GM12878 (cell line): ENCODE results near the gene LAMB4. TPM values are rescaled to one million over a fixed set of nuclear protein-coding genes. Genes with fewer than 3 reads are reported as not detected.

Experiments used
- ATAC-seq: fragments of 200-7000 bp; cut with Tn5 transposase; 3 replicates; pipeline ENCODE4 v1.9.1; 2020; ENCODE audit warnings: mild to moderate bottlenecking, moderate library complexity
- BruUV-seq: library from RNA; stranded (reverse); fragments of 400-500 nt; replicated peaks from 2 replicates; lab custom pipeline; 2021; lab: Mats Ljungman, UMichigan
- CTCF ChIA-PET: fragments of 300-600 bp; sonication (Branson Sonifier 250); formaldehyde crosslinking; extraction: SDS; loops from one replicate; lab custom pipeline; 2021; ENCODE audit warnings: inconsistent platforms; lab: Yijun Ruan, JAX
- POLR2A ChIA-PET: fragments of 350-600 bp; formaldehyde crosslinking; extraction: SDS; loops from one replicate; lab custom pipeline; 2021; ENCODE audit warnings: inconsistent platforms; lab: Charles Lee
- RAD21 ChIA-PET: fragments of 300-600 bp; sonication (Branson Sonifier 250); formaldehyde crosslinking; loops from one replicate; lab custom pipeline; 2023; ENCODE audit warnings: antibody characterized with exemption; ENCODE audit not compliant: unreplicated experiment; lab: Charles Lee
- SMC1A ChIA-PET: fragments of 300-600 bp; sonication (Branson Sonifier 250); formaldehyde crosslinking; loops from one replicate; lab custom pipeline; 2023; ENCODE audit not compliant: unreplicated experiment, uncharacterized antibody; lab: Charles Lee
- DNase-seq: peaks from one replicate; pipeline ENCODE4 v3.0.0-alpha.2; 2011; ENCODE audit warnings: low read depth, low spot score
- FAIRE-seq: peaks from 3 replicates; lab custom pipeline; 2011; peaks lifted over from hg19 to GRCh38; lab: Jason Lieb, UNC
- H2AFZ ChIP-seq: 2 replicates; pipeline ENCODE4 v1.6.0; 2011; ENCODE audit warnings: low read depth, low read length, control low read depth; ENCODE audit not compliant: control insufficient read depth
- H3K27ac ChIP-seq: 2 replicates; pipeline ENCODE4 v1.5.1; 2011; ENCODE audit warnings: control low read depth; ENCODE audit not compliant: control insufficient read depth, insufficient read depth
- H3K27me3 ChIP-seq, 2 experiments: replicated peaks in 1 of 2; 2 replicates each; pipeline versions ENCODE4 v1.6.0 to v1.6.1; 2011; ENCODE audit warnings: low read length in 1 of 2; ENCODE audit not compliant: control insufficient read depth in 2 of 2, insufficient read depth in 2 of 2
- H3K36me3 ChIP-seq, 2 experiments: 2 replicates each; pipeline ENCODE4 v1.5.1; 2011; ENCODE audit warnings: low read length in 1 of 2; ENCODE audit not compliant: control insufficient read depth in 2 of 2, insufficient read depth in 2 of 2
- H3K4me1 ChIP-seq: 2 replicates; pipeline ENCODE4 v1.6.1; 2011; ENCODE audit warnings: mild to moderate bottlenecking, low read length, moderate library complexity, mixed read lengths; ENCODE audit not compliant: control insufficient read depth, insufficient read depth
- H3K4me2 ChIP-seq: 2 replicates; pipeline ENCODE4 v1.6.0; 2011; ENCODE audit warnings: control low read depth; ENCODE audit not compliant: control insufficient read depth, insufficient read depth
- H3K4me3 ChIP-seq: fragments of 200-600 bp; sonication (generic); 2 replicates; pipeline ENCODE4 v1.5.1; 2016
- H3K79me2 ChIP-seq: 2 replicates; pipeline ENCODE4 v1.6.0; 2011; ENCODE audit warnings: low read length; ENCODE audit not compliant: control insufficient read depth, insufficient read depth
- H3K9ac ChIP-seq: 2 replicates; pipeline ENCODE4 v1.8.0; 2011; ENCODE audit warnings: low read length, control low read depth, mixed read lengths; ENCODE audit not compliant: control insufficient read depth, insufficient read depth
- H3K9me3 ChIP-seq: replicated peaks from 3 replicates; pipeline ENCODE4 v1.5.1; 2011; ENCODE audit warnings: mild to moderate bottlenecking, low read length; ENCODE audit not compliant: control insufficient read depth, insufficient read depth
- H4K20me1 ChIP-seq: 2 replicates; pipeline ENCODE4 v1.6.0; 2011; ENCODE audit not compliant: control insufficient read depth, insufficient read depth
- BRCA1 ChIP-seq: IDR thresholded peaks from 2 replicates; pipeline ENCODE4 v1.6.1; 2011; ENCODE audit warnings: low read depth, low read length, improper control_type of control experiment
- CHD2 ChIP-seq: IDR thresholded peaks from 2 replicates; pipeline ENCODE4 v1.6.1; 2011; ENCODE audit warnings: low read depth, low read length, improper control_type of control experiment, borderline replicate concordance
- DPF2 ChIP-seq: fragments of 450-650 bp; IDR thresholded peaks from 2 replicates; pipeline ENCODE4 v1.6.1; 2017; ENCODE audit warnings: mild to moderate bottlenecking
- GABPA ChIP-seq: IDR thresholded peaks from 2 replicates; pipeline ENCODE4 v1.6.1; 2014; ENCODE audit warnings: antibody characterized with exemption, low read depth, mild to moderate bottlenecking, inconsistent platforms
- HCFC1 ChIP-seq: fragments of 150-350 bp; IDR thresholded peaks from 2 replicates; pipeline ENCODE4 v1.6.1; 2014; ENCODE audit warnings: low read length
- IRF4 ChIP-seq: IDR thresholded peaks from 2 replicates; pipeline ENCODE4 v1.6.1; 2011; ENCODE audit warnings: low read depth, low read length
- NFYB ChIP-seq: IDR thresholded peaks from 2 replicates; pipeline ENCODE4 v1.6.1; 2011; ENCODE audit warnings: low read depth, mild to moderate bottlenecking, low read length, improper control_type of control experiment, moderate library complexity; ENCODE audit not compliant: insufficient read depth
- NRF1 ChIP-seq: conservative IDR thresholded peaks from 2 replicates; pipeline ENCODE4 v1.6.1; 2011; ENCODE audit warnings: mild to moderate bottlenecking, low read depth, low read length, improper control_type of control experiment
- PAX5 ChIP-seq: IDR thresholded peaks from 2 replicates; pipeline ENCODE4 v1.6.1; 2011; ENCODE audit warnings: low read depth, low read length, borderline replicate concordance
- SPI1 ChIP-seq: IDR thresholded peaks from 2 replicates; pipeline ENCODE4 v1.6.1; 2011; ENCODE audit warnings: low read depth, mild to moderate bottlenecking, low read length, moderate library complexity, borderline replicate concordance; ENCODE audit not compliant: insufficient read depth
- SUZ12 ChIP-seq: fragments of 200-600 bp; sonication (generic); IDR thresholded peaks from one replicate; pipeline ENCODE4 v1.6.1; 2018; ENCODE audit warnings: antibody characterized with exemption, mild to moderate bottlenecking; ENCODE audit not compliant: unreplicated experiment
- TCF3 ChIP-seq: IDR thresholded peaks from 2 replicates; pipeline ENCODE4 v1.6.1; 2012; ENCODE audit warnings: low read depth, mild to moderate bottlenecking, low read length, borderline replicate concordance; ENCODE audit not compliant: insufficient read depth
- ZNF217 ChIP-seq: fragments of 450-650 bp; IDR thresholded peaks from 2 replicates; pipeline ENCODE4 v1.6.1; 2017; ENCODE audit warnings: antibody characterized with exemption, mild to moderate bottlenecking
- WGBS: methylation state at CpG from one replicate; pipeline ENCODE4 v1.1.6; 2016; ENCODE audit warnings: low lambda C conversion rate; ENCODE audit not compliant: insufficient replicate concordance, insufficient coverage; ENCODE audit errors: missing lambda C conversion rate; 5-methylcytosine and 5-hydroxymethylcytosine counted together
- in situ Hi-C: fragments of 300-500 bp; cut with MboI; formaldehyde crosslinking; loops from 9 replicates; pipeline ENCODE4 v1.14.3; 2018; ENCODE audit warnings: mixed read lengths
- intact Hi-C: fragments of 100-400 bp; cut with micrococcal nuclease; formaldehyde crosslinking; loops from one replicate; pipeline ENCODE4 v1.14.2; 2022; ENCODE audit not compliant: unreplicated experiment
- polyA plus RNA-seq, 11 experiments: library from polyadenylated mRNA; depleted of rRNA in 4 of 11; unstranded in 6 of 11; stranded (reverse) in 5 of 11; fragments of >200 nt; fragmentation: Nextera tagmentation in 4 of 11; fragmentation: Illumina TruSeq in 1 of 11; extraction: Ambion mirVana in 4 of 11; extraction: Trizol in 1 of 11; gene quantifications; 1 replicate in 1 of 11; 2 replicates in 10 of 11; pipeline versions ENCODE4 v1.2.1 to v1.2.3, GENCODE V29; 2011 to 2016; ENCODE audit warnings: inconsistent platforms in 2 of 11, missing spikeins in 2 of 11, low read depth in 1 of 11
- total RNA-seq, 4 experiments: library from RNA; depleted of rRNA in 3 of 4; stranded (reverse); fragments of >200 nt in 3 of 4; fragmentation: Illumina TruSeq in 1 of 4; extraction: Trizol in 1 of 4; gene quantifications; 2 replicates each; pipeline versions ENCODE4 v1.2.1 to v1.2.3, GENCODE V29; 2013 to 2021
- TF ChIP-seq, protein P1 (sequence below): fragments of 450-650 bp; formaldehyde crosslinking; IDR thresholded peaks from 2 replicates; pipeline ENCODE4 v1.4.0; 2022; ENCODE audit warnings: mild to moderate bottlenecking, moderate library complexity
- TF ChIP-seq, protein P2 (sequence below): fragments of 450-650 bp; IDR thresholded peaks from 2 replicates; pipeline ENCODE4 v1.6.1; 2018; ENCODE audit warnings: borderline replicate concordance, mild to moderate bottlenecking; ENCODE audit not compliant: partially characterized antibody

The LAMB4 gene
- total and polyA plus RNA-seq, 10 of the 15 experiments (the other 5 are each of a cell fraction or from before 2014, with no cell fraction given): 0.04 to 0.06 TPM; not detected in 8

DNA sequence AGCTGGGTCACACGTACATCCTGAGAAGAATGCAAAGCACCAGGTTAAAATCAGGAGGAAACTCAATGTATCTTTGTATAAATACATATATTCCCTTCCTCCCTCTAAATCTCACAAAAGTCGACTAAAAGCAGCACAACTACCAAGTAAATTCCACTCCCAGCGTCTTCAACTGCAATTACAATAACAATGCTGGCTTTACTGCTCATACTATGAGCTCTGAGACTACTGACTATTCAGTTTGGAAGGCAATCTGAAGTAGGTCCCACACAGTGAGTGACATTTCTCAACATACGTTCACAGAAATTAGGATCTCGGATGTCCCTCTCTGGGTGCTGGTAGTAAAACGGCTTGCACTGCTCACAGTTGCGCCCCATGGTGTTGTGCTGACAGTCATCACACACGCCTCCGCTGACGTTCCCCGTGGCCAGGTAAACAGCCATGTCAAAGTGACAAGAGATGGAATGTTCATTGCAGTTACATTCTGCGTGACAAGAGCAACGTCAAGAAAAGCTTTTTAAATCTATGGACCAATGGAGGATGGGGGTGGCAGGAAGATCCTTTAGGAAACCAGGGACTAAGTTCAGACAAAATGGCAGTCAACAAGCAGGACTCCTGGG lies 154.7 kb downstream of the LAMB4 start:
- no peak overlapping the region for H3K4me3 ChIP-seq
- FAIRE-seq (no peak), DNase-seq (no peak), ATAC-seq (no peak)
- H3K9ac ChIP-seq: no peak overlapping the region
- ChIA-PET RAD21 (no interaction called here), POLR2A (no interaction called here), CTCF (no interaction called here), SMC1A (no interaction called here)
- 55% methylated on average over 13 of the region's 13 CpGs for WGBS
- no peak for TF ChIP-seq BRCA1
- TF ChIP-seq DPF2: no peak
- TF ChIP-seq ZNF217: no peak
- TF ChIP-seq SPI1: no peak
- TF ChIP-seq NRF1: no peak
- TF ChIP-seq, protein P1, sequence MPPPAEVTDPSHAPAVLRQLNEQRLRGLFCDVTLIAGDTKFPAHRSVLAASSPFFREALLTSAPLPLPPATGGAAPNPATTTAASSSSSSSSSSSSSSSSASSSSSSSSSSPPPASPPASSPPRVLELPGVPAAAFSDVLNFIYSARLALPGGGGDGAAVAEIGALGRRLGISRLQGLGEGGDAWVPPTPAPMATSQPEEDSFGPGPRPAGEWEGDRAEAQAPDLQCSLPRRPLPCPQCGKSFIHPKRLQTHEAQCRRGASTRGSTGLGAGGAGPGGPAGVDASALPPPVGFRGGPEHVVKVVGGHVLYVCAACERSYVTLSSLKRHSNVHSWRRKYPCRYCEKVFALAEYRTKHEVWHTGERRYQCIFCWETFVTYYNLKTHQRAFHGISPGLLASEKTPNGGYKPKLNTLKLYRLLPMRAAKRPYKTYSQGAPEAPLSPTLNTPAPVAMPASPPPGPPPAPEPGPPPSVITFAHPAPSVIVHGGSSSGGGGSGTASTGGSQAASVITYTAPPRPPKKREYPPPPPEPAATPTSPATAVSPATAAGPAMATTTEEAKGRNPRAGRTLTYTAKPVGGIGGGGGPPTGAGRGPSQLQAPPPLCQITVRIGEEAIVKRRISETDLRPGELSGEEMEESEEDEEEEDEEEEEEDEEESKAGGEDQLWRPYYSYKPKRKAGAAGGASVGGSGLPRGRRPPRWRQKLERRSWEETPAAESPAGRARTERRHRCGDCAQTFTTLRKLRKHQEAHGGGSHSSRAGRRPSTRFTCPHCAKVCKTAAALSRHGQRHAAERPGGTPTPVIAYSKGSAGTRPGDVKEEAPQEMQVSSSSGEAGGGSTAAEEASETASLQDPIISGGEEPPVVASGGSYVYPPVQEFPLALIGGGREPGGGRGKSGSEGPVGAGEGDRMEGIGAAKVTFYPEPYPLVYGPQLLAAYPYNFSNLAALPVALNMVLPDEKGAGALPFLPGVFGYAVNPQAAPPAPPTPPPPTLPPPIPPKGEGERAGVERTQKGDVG (CRISPR knock-in tag): no peak
- no peak for TF ChIP-seq HCFC1
- TF ChIP-seq TCF3: no peak
- TF ChIP-seq, protein P2, sequence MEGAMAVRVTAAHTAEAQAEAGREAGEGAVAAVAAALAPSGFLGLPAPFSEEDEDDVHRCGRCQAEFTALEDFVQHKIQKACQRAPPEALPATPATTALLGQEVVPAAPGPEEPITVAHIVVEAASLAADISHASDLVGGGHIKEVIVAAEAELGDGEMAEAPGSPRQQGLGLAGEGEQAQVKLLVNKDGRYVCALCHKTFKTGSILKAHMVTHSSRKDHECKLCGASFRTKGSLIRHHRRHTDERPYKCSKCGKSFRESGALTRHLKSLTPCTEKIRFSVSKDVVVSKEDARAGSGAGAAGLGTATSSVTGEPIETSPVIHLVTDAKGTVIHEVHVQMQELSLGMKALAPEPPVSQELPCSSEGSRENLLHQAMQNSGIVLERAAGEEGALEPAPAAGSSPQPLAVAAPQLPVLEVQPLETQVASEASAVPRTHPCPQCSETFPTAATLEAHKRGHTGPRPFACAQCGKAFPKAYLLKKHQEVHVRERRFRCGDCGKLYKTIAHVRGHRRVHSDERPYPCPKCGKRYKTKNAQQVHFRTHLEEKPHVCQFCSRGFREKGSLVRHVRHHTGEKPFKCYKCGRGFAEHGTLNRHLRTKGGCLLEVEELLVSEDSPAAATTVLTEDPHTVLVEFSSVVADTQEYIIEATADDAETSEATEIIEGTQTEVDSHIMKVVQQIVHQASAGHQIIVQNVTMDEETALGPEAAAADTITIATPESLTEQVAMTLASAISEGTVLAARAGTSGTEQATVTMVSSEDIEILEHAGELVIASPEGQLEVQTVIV: no peak
- TF ChIP-seq CHD2: no peak
- TF ChIP-seq NFYB: no peak
- TF ChIP-seq IRF4: no peak
- no peak for TF ChIP-seq SUZ12
- TF ChIP-seq GABPA: no peak
- TF ChIP-seq PAX5: no peak
- peaks cover 0 to 1% of the 10 kb centered on the region in 2 experiments; a peak in 2 of 4 replicates for H3K27me3 ChIP-seq
- H3K4me2 ChIP-seq: no peak overlapping the region
- no peaks in the 10 kb centered on the region for H3K4me1 ChIP-seq
- H3K36me3 ChIP-seq: no peaks in the 10 kb centered on the region
- no TSS peak for BruUV-seq
- no peaks in the 10 kb centered on the region for H3K79me2 ChIP-seq
- intact Hi-C loops: no loop called here
- in situ Hi-C loops: no loop called here
- no peak overlapping the region for H2AFZ ChIP-seq
- H4K20me1 ChIP-seq: no peaks in the 10 kb centered on the region
- no peak overlapping the region for H3K27ac ChIP-seq
- H3K9me3 ChIP-seq: no peaks in the 10 kb centered on the region
